ENCODE measurements around the gene SELENON.

SELENON gene

GRCh38 chr1:25863486-25864262 lies 63.7 kb downstream of the SELENON start:
- FAIRE-seq = no peak
- DNase-seq (ENCODE audit: insufficient read length) = no peak

GRCh38 chr1:25864434-25864833 lies 64.4 kb downstream of the SELENON start:
- no peak for FAIRE-seq
- no peak for DNase-seq (ENCODE audit: insufficient read length)
- TF ChIP-seq TAF1 (IDR thresholded peaks at IDR 0.05; ENCODE audit: borderline replicate concordance, low read depth, low read length) = no peak
- no peak for TF ChIP-seq POLR2AphosphoS5 (IDR thresholded peaks at IDR 0.05; ENCODE audit: low read depth, low read length)
- TF ChIP-seq POLR2A (IDR thresholded peaks at IDR 0.05; ENCODE audit: low read depth, low read length) = no peak

More at GRCh38 chr1:25863486-25864262, 63.7 kb downstream of the SELENON start:
- TF ChIP-seq TAF1 (IDR thresholded peaks at IDR 0.05; ENCODE audit: borderline replicate concordance, low read depth, low read length) (no peak), POLR2AphosphoS5 (IDR thresholded peaks at IDR 0.05; ENCODE audit: low read depth, low read length) (no peak), POLR2A (IDR thresholded peaks at IDR 0.05; ENCODE audit: low read depth, low read length) (no peak)

GRCh38 chr1:25866288-25866687 lies 66.3 kb downstream of the SELENON start:
- TF ChIP-seq TAF1 (IDR thresholded peaks at IDR 0.05; ENCODE audit: borderline replicate concordance, low read depth, low read length) = no peak
- TF ChIP-seq POLR2A (IDR thresholded peaks at IDR 0.05; ENCODE audit: low read depth, low read length) = no peak
- no peak for TF ChIP-seq POLR2AphosphoS5 (IDR thresholded peaks at IDR 0.05; ENCODE audit: low read depth, low read length)
- DNase-seq (ENCODE audit: insufficient read length) (no peak), FAIRE-seq (no peak)

GRCh38 chr1:25867210-25867991 lies 67.4 kb downstream of the SELENON start:
- FAIRE-seq = no peak

More at GRCh38 chr1:25867210-25867991, 67.4 kb downstream of the SELENON start:
- no peak for DNase-seq (ENCODE audit: insufficient read length)
- TF ChIP-seq POLR2A (IDR thresholded peaks at IDR 0.05; ENCODE audit: low read depth, low read length) (no peak), POLR2AphosphoS5 (IDR thresholded peaks at IDR 0.05; ENCODE audit: low read depth, low read length) (no peak), TAF1 (IDR thresholded peaks at IDR 0.05; ENCODE audit: borderline replicate concordance, low read depth, low read length) (no peak)

Measured in GM12892 (cell line).